GM12873 (cell line): Measurements from ENCODE around the gene GBGT1.

Experiments
- CTCF ChIP-seq: IDR thresholded peaks from 2 replicates; pipeline ENCODE4 v1.5.1; 2012; ENCODE audit warnings: low read depth, mild to moderate bottlenecking, moderate library complexity, low read length, control low read depth; ENCODE audit not compliant: insufficient read depth; ENCODE audit errors: missing control alignments

The GBGT1 gene

GRCh38 chr9:133107961-133108793, 55.5 kb downstream of the GBGT1 start:
- TF ChIP-seq CTCF, result no peak

DNA sequence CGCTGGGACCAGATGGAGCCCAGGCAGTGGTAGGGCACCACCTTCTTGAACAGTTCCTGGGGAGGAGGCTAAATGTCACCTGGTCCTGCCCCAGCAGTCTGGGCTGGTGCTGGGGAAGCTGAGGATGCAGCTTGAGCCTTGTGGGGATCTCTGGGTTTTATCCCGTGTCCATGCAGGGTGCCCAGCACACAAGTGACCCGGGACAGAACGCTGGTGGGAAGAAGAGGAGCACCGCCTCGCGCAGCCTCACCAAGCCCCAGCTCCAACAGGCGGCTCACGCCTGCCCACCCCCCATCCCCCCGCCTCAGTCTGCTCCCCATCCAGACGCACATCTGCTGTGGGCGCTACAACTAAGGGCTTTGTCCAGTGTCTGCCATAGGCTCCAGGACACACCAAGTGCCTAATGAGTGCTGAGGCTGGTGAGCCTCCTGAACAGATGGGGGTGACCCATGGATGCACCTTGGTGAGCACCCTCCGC, 56.4 kb downstream of the GBGT1 start:
- TF ChIP-seq CTCF, result no peak

DNA sequence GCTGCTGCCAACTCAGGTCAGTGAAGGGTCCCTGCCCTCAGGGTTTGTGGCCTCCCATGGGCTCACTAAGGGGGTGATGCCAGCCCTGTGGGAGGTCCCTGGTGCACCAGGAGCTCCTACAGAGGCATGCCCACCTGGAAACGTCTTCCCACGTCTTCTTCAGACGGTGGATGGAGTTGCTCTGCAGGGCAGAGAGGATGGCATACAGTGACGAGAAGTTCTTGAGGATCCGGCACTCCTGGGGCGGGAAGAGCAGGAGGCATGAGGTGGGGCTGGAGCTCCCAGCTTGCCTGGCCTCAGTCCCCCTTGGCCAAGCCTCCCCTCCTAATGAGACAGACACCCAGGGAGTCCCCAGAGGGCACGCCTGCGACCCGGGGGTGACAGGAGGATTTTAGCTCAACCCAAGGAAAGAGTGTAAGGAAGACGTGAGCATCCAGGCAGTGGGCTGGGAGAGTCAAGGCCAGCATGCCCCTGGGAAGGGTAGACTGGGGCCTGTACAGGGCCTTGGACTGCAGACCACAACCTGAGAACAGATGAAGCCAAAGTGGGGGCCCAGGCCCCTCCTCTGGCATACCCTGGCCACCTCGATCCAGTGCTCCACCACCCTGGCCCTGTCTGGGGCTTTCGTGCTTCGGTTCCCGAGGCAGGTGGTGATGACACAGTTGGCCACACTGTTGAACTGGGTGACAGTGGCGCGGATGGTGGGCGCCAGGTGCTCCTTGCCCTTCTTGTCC, 57.0 kb downstream of the GBGT1 start:
- TF ChIP-seq CTCF, result no peak

- no peak for TF ChIP-seq CTCF
Measured at GRCh38 chr9:133105461-133105770, 58.3 kb downstream of the GBGT1 start.

- TF ChIP-seq CTCF, result no peak
Measured at GRCh38 chr9:133104718-133105460, 58.8 kb downstream of the GBGT1 start.

- TF ChIP-seq CTCF, result no peak
Measured at GRCh38 chr9:133103987-133104505, 59.7 kb downstream of the GBGT1 start.
